A549 (cell line): Measurements from ENCODE around the gene TRERF1. TPM values are rescaled to one million over a fixed set of nuclear protein-coding genes. Genes with fewer than 3 reads are reported as not detected.

Experiments used
- ATAC-seq, 2 experiments: fragments of 200-7000 bp in 1 of 2; fragments of >200 bp in 1 of 2; cut with Nextera tagmentation in 1 of 2; cut with Tn5 transposase in 1 of 2; 3 replicates each; pipeline versions ENCODE4 v1.8.0 to v1.9.1; 2018 to 2020; ENCODE audit warnings: mild to moderate bottlenecking in 1 of 2, moderate library complexity in 1 of 2
- CTCF ChIA-PET: fragments of 300-600 bp; sonication (Branson Sonifier 250); formaldehyde crosslinking; extraction: SDS; loops from one replicate; lab custom pipeline; 2021; ENCODE audit warnings: antibody characterized with exemption, inconsistent platforms; lab: Yijun Ruan, JAX
- POLR2A ChIA-PET: fragments of 350-600 bp; formaldehyde crosslinking; extraction: SDS; loops from one replicate; lab custom pipeline; 2021; ENCODE audit warnings: antibody characterized with exemption, inconsistent platforms; lab: Yijun Ruan, JAX
- DNase-seq, 2 experiments: peaks; one replicate each; pipeline versions ENCODE4 v3.0.0 to v3.0.0-alpha.2; 2011 to 2016; ENCODE audit warnings: low read depth in 1 of 2, low spot score in 1 of 2
- FAIRE-seq: peaks from 2 replicates; lab custom pipeline; 2011; peaks lifted over from hg19 to GRCh38; lab: Jason Lieb, UNC
- H3K27ac ChIP-seq, 2 experiments: fragments of >200 bp; sonication (Bioruptor Twin); formaldehyde crosslinking; 3 replicates each; pipeline ENCODE4 v1.5.1; 2016 to 2017
- H3K4me1 ChIP-seq: fragments of >200 bp; sonication (Bioruptor Twin); formaldehyde crosslinking; 3 replicates; pipeline ENCODE4 v1.6.1; 2016
- H3K4me2 ChIP-seq: fragments of >200 bp; sonication (Bioruptor Twin); formaldehyde crosslinking; 3 replicates; pipeline ENCODE4 v1.6.1; 2016
- H3K4me3 ChIP-seq: fragments of >200 bp; sonication (Bioruptor Twin); formaldehyde crosslinking; 3 replicates; pipeline ENCODE4 v1.5.1; 2016
- H3K9me3 ChIP-seq: fragments of >200 bp; sonication (Bioruptor Twin); formaldehyde crosslinking; 3 replicates; pipeline ENCODE4 v1.6.1; 2016
- CBX2 ChIP-seq: fragments of 200-600 bp; sonication (generic); IDR thresholded peaks from 2 replicates; pipeline ENCODE4 v1.6.1; 2016; ENCODE audit warnings: low read depth, mild to moderate bottlenecking, borderline replicate concordance
- CBX8 ChIP-seq: fragments of 200-600 bp; sonication (generic); IDR thresholded peaks from 2 replicates; pipeline ENCODE4 v1.6.1; 2016
- CEBPB ChIP-seq, 2 experiments: fragments of >200 bp in 1 of 2; sonication (Bioruptor Twin) in 1 of 2; formaldehyde crosslinking in 1 of 2; IDR thresholded peaks; 2 replicates each; pipeline ENCODE4 v1.6.1; 2012 to 2016
- EHF ChIP-seq: fragments of 250-450 bp; sonication (Bioruptor Pico); IDR thresholded peaks from 2 replicates; pipeline ENCODE4 v1.5.0; 2020; ENCODE audit warnings: mild to moderate bottlenecking
- EP300 ChIP-seq, 2 experiments: fragments of >200 bp; sonication (Bioruptor Twin); formaldehyde crosslinking; IDR thresholded peaks; 2 replicates in 1 of 2; 3 replicates in 1 of 2; pipeline ENCODE4 v1.6.1; 2016 to 2017
- ESRRA ChIP-seq: fragments of 150-350 bp; IDR thresholded peaks from 2 replicates; pipeline ENCODE4 v1.6.1; 2014; ENCODE audit warnings: mild to moderate bottlenecking, low read length, borderline replicate concordance
- FOSL2 ChIP-seq, 2 experiments: fragments of 450-650 bp in 1 of 2; fragments of >200 bp in 1 of 2; sonication (Bioruptor Twin) in 1 of 2; formaldehyde crosslinking; IDR thresholded peaks; 2 replicates each; pipeline versions ENCODE4 v1.5.0 to v1.6.1; 2016 to 2020; ENCODE audit warnings: mild to moderate bottlenecking in 1 of 2, moderate library complexity in 1 of 2
- GATA3 ChIP-seq: IDR thresholded peaks from 2 replicates; pipeline ENCODE4 v1.6.1; 2012; ENCODE audit warnings: borderline replicate concordance
- HDAC2 ChIP-seq: fragments of 200-600 bp; sonication (generic); IDR thresholded peaks from 2 replicates; pipeline ENCODE4 v1.6.1; 2016
- HEYL ChIP-seq: fragments of 250-450 bp; sonication (Bioruptor Pico); IDR thresholded peaks from 2 replicates; pipeline ENCODE4 v1.8.0; 2021; ENCODE audit warnings: mild to moderate bottlenecking, moderate library complexity
- HOXB13 ChIP-seq: fragments of 250-450 bp; sonication (Bioruptor Pico); IDR thresholded peaks from 2 replicates; pipeline ENCODE4 v1.5.0; 2020; ENCODE audit warnings: low read depth, mild to moderate bottlenecking, moderate library complexity
- HOXB5 ChIP-seq: fragments of 250-450 bp; sonication (Bioruptor Pico); IDR thresholded peaks from 2 replicates; pipeline ENCODE4 v1.5.0; 2020; ENCODE audit warnings: mild to moderate bottlenecking, moderate library complexity
- JUNB ChIP-seq: fragments of >200 bp; sonication (Bioruptor Twin); formaldehyde crosslinking; IDR thresholded peaks from 2 replicates; pipeline ENCODE4 v1.6.1; 2016
- NFE2L2 ChIP-seq: fragments of 150-350 bp; conservative IDR thresholded peaks from 2 replicates; pipeline ENCODE4 v1.6.1; 2014; ENCODE audit warnings: low read length
- NPAS2 ChIP-seq: fragments of 250-450 bp; sonication (Bioruptor Pico); IDR thresholded peaks from 2 replicates; pipeline ENCODE4 v1.8.0; 2022; ENCODE audit warnings: mild to moderate bottlenecking, moderate library complexity, borderline replicate concordance
- POLR2AphosphoS2 ChIP-seq: conservative IDR thresholded peaks from 2 replicates; pipeline ENCODE4 v1.6.1; 2012; ENCODE audit warnings: low read length, improper control_type of control experiment, inconsistent platforms
- REST ChIP-seq: fragments of 200-600 bp; sonication (generic); IDR thresholded peaks from 2 replicates; pipeline ENCODE4 v1.6.1; 2016; ENCODE audit warnings: antibody characterized with exemption, mild to moderate bottlenecking, moderate library complexity
- SMC3 ChIP-seq: fragments of >200 bp; sonication (Bioruptor Twin); formaldehyde crosslinking; IDR thresholded peaks from 3 replicates; pipeline ENCODE4 v1.6.1; 2018; ENCODE audit warnings: inconsistent platforms
- SREBF2 ChIP-seq: fragments of 450-650 bp; IDR thresholded peaks from 2 replicates; pipeline ENCODE4 v1.6.1; 2014; ENCODE audit warnings: mild to moderate bottlenecking, moderate library complexity
- USF2 ChIP-seq: fragments of 450-650 bp; IDR thresholded peaks from 2 replicates; pipeline ENCODE4 v1.6.1; 2014; ENCODE audit warnings: antibody characterized with exemption
- ZFP36 ChIP-seq: fragments of 450-650 bp; IDR thresholded peaks from 2 replicates; pipeline ENCODE4 v1.6.1; 2014; ENCODE audit warnings: borderline replicate concordance; ENCODE audit not compliant: partially characterized antibody
- ZNF302 ChIP-seq: fragments of 250-450 bp; sonication (Bioruptor Pico); IDR thresholded peaks from 2 replicates; pipeline ENCODE4 v1.9.0; 2021; ENCODE audit warnings: inconsistent platforms, mild to moderate bottlenecking, moderate library complexity
- ZSCAN20 ChIP-seq: fragments of 250-450 bp; sonication (Bioruptor Pico); IDR thresholded peaks from 2 replicates; pipeline ENCODE4 v1.8.0; 2022; ENCODE audit warnings: mild to moderate bottlenecking, moderate library complexity
- WGBS: methylation state at CpG from one replicate; pipeline ENCODE4 v1.1.6; 2017; ENCODE audit errors: missing lambda C conversion rate; 5-methylcytosine and 5-hydroxymethylcytosine counted together
- polyA plus RNA-seq, 4 experiments: library from polyadenylated mRNA; depleted of rRNA in 3 of 4; stranded (reverse); fragments of >200 nt; fragmentation: RNase III in 1 of 4; extraction: RNeasy Plus Mini Kit Qiagen cat#74134 plus additional on column Dnase treatment in 1 of 4; gene quantifications; 2 replicates in 3 of 4; 3 replicates in 1 of 4; pipeline ENCODE4 v1.2.3, GENCODE V29; 2011 to 2017
- TF ChIP-seq, protein P1 (sequence below): fragments of >200 bp; sonication (Bioruptor Twin); formaldehyde crosslinking; IDR thresholded peaks from 2 replicates; pipeline ENCODE4 v1.6.1; 2016
- TF ChIP-seq, protein P2 (sequence below): fragments of 250-450 bp; sonication (Bioruptor Pico); IDR thresholded peaks from 2 replicates; pipeline ENCODE4 v1.5.0; 2020; ENCODE audit warnings: low read depth, mild to moderate bottlenecking, moderate library complexity

Gene TRERF1
- polyA plus RNA-seq, 2 of the 4 experiments (the other 2 are of a cell fraction), result 2.4 to 3.5 TPM

- Histone ChIP-seq H3K4me3 (no peak overlapping the region), H3K9me3 (no peaks in the 10 kb centered on the region), H3K4me1 (peaks cover 45% of the 10 kb centered on the region), H3K4me2 (peak overlapping the region; percentile 62; the same call in 2 of the 3 replicates), H3K27ac (peak overlapping the region; percentile 69 to 80; a peak in 3 of 6 replicates)
- CTCF ChIA-PET, result interaction anchor here (0.8 to 1.8 kb wide), 2 partner anchors 15 to 144 kb away, joined by 3 to 4 read pairs; no protein-coding TSS in a partner anchor
- no peak for TF ChIP-seq HDAC2
- no peak for TF ChIP-seq ZFP36
- no peak for TF ChIP-seq CBX2
- TF ChIP-seq NPAS2 (CRISPR knock-in tag), result no peak
- TF ChIP-seq HEYL (CRISPR knock-in tag), result no peak
- TF ChIP-seq SMC3, result no peak
- no peak for TF ChIP-seq REST
- no peak for TF ChIP-seq EHF (CRISPR knock-in tag)
- no peak for DNase-seq
- POLR2A ChIA-PET, result interaction anchor here (1.2 kb wide), 1 partner anchor 49 kb away, joined by 4 read pairs; the partner anchor contains the start of gene TRERF1
- FAIRE-seq, result no peak
- 0 out of 6 replicates have a peak, but pooled peaks of 1 of the 2 experiments have one; percentile 27 for ATAC-seq
- WGBS, result 86% methylated on average over 7 of the region's 7 CpGs
Observed at GRCh38 chr6:42403421-42403820, 48.3 kb downstream of the TRERF1 start.

DNA sequence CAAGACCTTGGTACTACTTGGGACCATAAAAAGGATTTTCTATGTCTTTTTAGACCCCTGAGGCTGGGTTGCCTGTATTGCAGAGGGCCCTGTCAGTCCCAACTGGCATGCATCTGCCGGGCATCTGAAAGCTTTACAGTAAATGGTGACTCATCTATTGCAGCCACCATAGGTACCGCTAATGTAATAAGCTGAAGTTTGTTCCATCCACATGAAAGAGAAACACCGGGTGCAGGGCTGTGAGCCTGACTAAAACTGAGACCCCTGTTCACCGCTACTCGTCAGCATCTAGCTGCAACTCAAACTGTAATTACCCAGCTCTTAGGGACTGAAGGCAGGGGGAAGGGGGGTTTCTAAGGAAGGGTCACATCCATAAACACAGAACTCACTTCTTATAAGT lies 49.5 kb downstream of the TRERF1 start:
- H3K4me2 ChIP-seq, result peak overlapping the region; percentile 13
- no peak; a peak in 1 of 6 replicates for ATAC-seq
- TF ChIP-seq JUNB, result no peak
- TF ChIP-seq FOSL2 (IDR thresholded peaks at IDR 0.05), result no peak; the same call in 1 of the 2 replicates
- peak; percentile 58 for TF ChIP-seq FOSL2 (CRISPR knock-in tag; IDR thresholded peaks at IDR 0.05)
- TF ChIP-seq, all 56 proteins: peak for 1
- Histone ChIP-seq H3K9me3 (no peaks in the 10 kb centered on the region), H3K27ac (peak overlapping the region; percentile 51 to 69; a peak in 2 of 6 replicates), H3K4me1 (peaks cover 45% of the 10 kb centered on the region), H3K4me3 (no peak overlapping the region)
- ChIA-PET CTCF (interaction anchor here (0.9 to 1.0 kb wide), 2 partner anchors 12 to 145 kb away, joined by 4 read pairs; no protein-coding TSS in a partner anchor), POLR2A (interaction anchor here (0.5 kb wide), 1 partner anchor 148 kb away, joined by 4 read pairs; no protein-coding TSS in a partner anchor)
- DNase-seq (no peak), FAIRE-seq (no peak)
- 50% methylated on average over 5 of the region's 5 CpGs for WGBS

DNA sequence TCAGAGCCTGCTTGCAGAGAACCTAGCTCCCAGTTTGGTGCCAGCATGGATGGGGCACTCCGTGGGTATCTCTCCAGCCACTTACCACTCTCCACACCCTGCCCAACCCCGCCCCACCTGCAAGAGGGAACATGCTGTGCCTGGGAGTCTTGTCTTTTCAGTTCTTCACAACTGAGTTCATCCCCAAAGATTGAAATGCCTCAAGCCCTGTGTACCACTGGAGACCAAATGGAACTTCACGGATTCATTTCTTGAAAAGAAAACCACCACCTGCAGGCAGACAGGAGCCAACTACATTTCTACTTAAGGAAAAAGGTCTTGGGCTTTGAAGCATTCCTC lies 50.1 kb downstream of the TRERF1 start:
- peaks cover 40% of the 10 kb centered on the region for H3K4me1 ChIP-seq
- WGBS, result 100% methylated on average over 2 of the region's 3 CpGs

More for the DNA sequence above, 50.1 kb downstream of the TRERF1 start:
- Histone ChIP-seq H3K4me2 (peak overlapping the region; percentile 13; the same call in 2 of the 3 replicates), H3K27ac (peak overlapping the region in 1 of 2 experiments; percentile 42; a peak in 1 of 6 replicates), H3K4me3 (no peak overlapping the region), H3K9me3 (no peaks in the 10 kb centered on the region)
- FAIRE-seq (no peak), ATAC-seq (no peak), DNase-seq (no peak)
- ChIA-PET POLR2A (no interaction called here), CTCF (interaction anchor here (1.0 kb wide), 1 partner anchor 11 kb away, joined by 4 read pairs; no protein-coding TSS in a partner anchor)
- TF ChIP-seq HEYL (CRISPR knock-in tag), result no peak
- no peak for TF ChIP-seq ZNF302
- TF ChIP-seq HOXB13, result no peak
- no peak for TF ChIP-seq EP300 (IDR thresholded peaks at IDR 0.05)
- TF ChIP-seq EHF (CRISPR knock-in tag), result no peak
- TF ChIP-seq, protein P1, sequence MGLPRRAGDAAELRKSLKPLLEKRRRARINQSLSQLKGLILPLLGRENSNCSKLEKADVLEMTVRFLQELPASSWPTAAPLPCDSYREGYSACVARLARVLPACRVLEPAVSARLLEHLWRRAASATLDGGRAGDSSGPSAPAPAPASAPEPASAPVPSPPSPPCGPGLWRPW, result no peak
- TF ChIP-seq ESRRA, result no peak
- TF ChIP-seq POLR2AphosphoS2, result no peak
- TF ChIP-seq, protein P2, sequence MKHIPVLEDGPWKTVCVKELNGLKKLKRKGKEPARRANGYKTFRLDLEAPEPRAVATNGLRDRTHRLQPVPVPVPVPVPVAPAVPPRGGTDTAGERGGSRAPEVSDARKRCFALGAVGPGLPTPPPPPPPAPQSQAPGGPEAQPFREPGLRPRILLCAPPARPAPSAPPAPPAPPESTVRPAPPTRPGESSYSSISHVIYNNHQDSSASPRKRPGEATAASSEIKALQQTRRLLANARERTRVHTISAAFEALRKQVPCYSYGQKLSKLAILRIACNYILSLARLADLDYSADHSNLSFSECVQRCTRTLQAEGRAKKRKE, result no peak
- TF ChIP-seq GATA3, result no peak
- TF ChIP-seq CBX8, result no peak
- no peak for TF ChIP-seq SREBF2
- no peak for TF ChIP-seq USF2
- no peak for TF ChIP-seq NFE2L2
- no peak for TF ChIP-seq CEBPB (IDR thresholded peaks at IDR 0.05)
- no peak for TF ChIP-seq ZSCAN20 (CRISPR knock-in tag)
- no peak for TF ChIP-seq CBX2
- no peak for TF ChIP-seq HOXB5
